HUES64 (cell line): Measurements from ENCODE around the gene STAT1.

Experiments used
- H3K27ac ChIP-seq: 2 replicates; pipeline ENCODE4 v1.7.0; 2013; ENCODE audit warnings: low read depth, low read length, inconsistent platforms
- H3K27me3 ChIP-seq: 2 replicates; pipeline ENCODE4 v1.6.1; 2013; ENCODE audit warnings: mild to moderate bottlenecking, low read length; ENCODE audit not compliant: insufficient read depth
- H3K36me3 ChIP-seq: 2 replicates; pipeline ENCODE4 v1.6.1; 2013; ENCODE audit warnings: mild to moderate bottlenecking, low read length; ENCODE audit not compliant: insufficient read depth
- H3K4me1 ChIP-seq: 2 replicates; pipeline ENCODE4 v1.6.1; 2013; ENCODE audit warnings: mild to moderate bottlenecking, low read length, moderate library complexity; ENCODE audit not compliant: insufficient read depth
- H3K4me3 ChIP-seq: 2 replicates; pipeline ENCODE4 v1.5.1; 2013; ENCODE audit warnings: mild to moderate bottlenecking, low read length, moderate library complexity
- H3K9ac ChIP-seq: 2 replicates; pipeline ENCODE4 v1.6.1; 2013; ENCODE audit warnings: mild to moderate bottlenecking, low read depth, low read length
- H3K9me3 ChIP-seq: 2 replicates; pipeline ENCODE4 v1.6.1; 2013; ENCODE audit warnings: low read depth, low read length; ENCODE audit not compliant: insufficient read depth
- WGBS: fragments of 150-250, 120-280 bp; methylation state at CpG from one replicate; pipeline ENCODE4 v1.1.7; 2013; ENCODE audit warnings: missing lambda C conversion rate; 5-methylcytosine and 5-hydroxymethylcytosine counted together

The STAT1 gene

GRCh38 chr2:191048073-191048472, 34.1 kb upstream of the STAT1 start:
- Histone ChIP-seq H3K4me1 (peaks cover 8% of the 10 kb centered on the region), H3K9me3 (no peaks in the 10 kb centered on the region; the same call in 1 of the 2 replicates), H3K36me3 (no peaks in the 10 kb centered on the region), H3K4me3 (no peak overlapping the region), H3K27me3 (no peaks in the 10 kb centered on the region), H3K27ac (no peak overlapping the region), H3K9ac (no peak overlapping the region)
- WGBS, result 94% methylated on average over 2 of the region's 3 CpGs

- H3K9ac ChIP-seq, result no peak overlapping the region
- H3K27ac ChIP-seq, result no peak overlapping the region
- H3K36me3 ChIP-seq, result no peaks in the 10 kb centered on the region
- peaks cover 13% of the 10 kb centered on the region for H3K4me1 ChIP-seq
- no peak overlapping the region for H3K4me3 ChIP-seq
- H3K9me3 ChIP-seq, result no peaks in the 10 kb centered on the region; the same call in 1 of the 2 replicates
- WGBS, result 83% methylated on average over 1 of the region's 1 CpG
- no peaks in the 10 kb centered on the region for H3K27me3 ChIP-seq
Observed at GRCh38 chr2:191045141-191045540, 31.2 kb upstream of the STAT1 start.

DNA sequence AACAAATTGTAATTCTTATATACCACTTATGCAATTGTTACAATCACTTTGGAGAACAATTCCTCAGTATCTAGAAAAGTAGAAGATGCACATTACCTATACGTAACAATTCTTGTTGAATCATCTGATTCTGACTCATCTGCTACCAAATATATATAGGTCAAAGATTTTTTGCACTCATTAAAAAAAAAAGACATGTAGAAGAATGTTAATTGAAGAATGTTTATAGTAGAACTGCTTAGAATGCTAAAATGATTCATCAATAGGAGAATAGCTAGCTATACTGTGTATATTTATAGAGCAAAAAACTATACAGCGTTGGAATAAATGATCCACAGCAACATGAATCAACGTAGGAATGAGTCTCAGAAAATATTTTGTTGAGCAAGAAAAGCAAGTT, 29.5 kb upstream of the STAT1 start:
- Histone ChIP-seq H3K9ac (no peak overlapping the region), H3K27ac (no peak overlapping the region), H3K36me3 (no peaks in the 10 kb centered on the region), H3K9me3 (no peaks in the 10 kb centered on the region; the same call in 1 of the 2 replicates), H3K4me3 (no peak overlapping the region), H3K27me3 (no peaks in the 10 kb centered on the region), H3K4me1 (peaks cover 13% of the 10 kb centered on the region)
- WGBS, result 100% methylated on average over 1 of the region's 3 CpGs

DNA sequence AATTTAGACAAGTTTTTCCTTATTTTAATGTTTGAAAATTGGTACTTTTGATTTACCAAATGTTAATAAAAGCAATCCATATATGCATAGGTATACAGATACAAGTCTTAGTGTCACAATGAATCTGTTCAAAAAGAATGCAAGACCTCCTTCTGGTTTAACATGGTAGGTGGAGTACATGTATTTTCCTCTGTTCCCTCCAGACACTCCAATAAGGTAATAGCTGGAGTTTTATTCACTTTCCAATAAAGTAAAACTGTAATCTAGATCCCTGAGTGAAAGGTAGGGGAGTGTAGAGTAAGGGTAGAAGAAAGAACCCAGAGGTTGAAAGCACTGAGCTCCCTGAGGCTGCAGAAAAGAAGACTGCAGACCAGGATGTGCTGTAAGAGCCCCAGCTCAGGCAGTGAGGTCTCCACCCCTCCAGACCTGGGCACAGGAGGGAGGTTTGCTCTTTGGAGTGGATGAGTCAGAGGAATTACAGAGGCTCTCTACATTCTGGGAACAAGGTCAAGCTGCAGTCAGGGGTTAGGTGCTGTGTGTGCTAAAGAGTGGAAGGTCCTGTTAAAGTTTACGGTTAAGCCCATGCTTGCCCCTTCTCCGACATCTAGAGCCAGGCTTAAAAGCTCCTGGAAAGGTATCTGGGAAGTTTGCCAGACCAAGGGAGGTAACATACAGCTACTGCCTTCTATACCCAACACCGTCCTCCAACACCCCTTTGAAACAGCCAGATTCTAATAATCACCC, 27.6 kb upstream of the STAT1 start:
- Histone ChIP-seq H3K27me3 (no peaks in the 10 kb centered on the region), H3K4me3 (no peak overlapping the region), H3K9ac (no peak overlapping the region), H3K9me3 (no peaks in the 10 kb centered on the region; the same call in 1 of the 2 replicates), H3K4me1 (peaks cover 13% of the 10 kb centered on the region), H3K27ac (no peak overlapping the region), H3K36me3 (no peaks in the 10 kb centered on the region)
- 85% methylated on average over 3 of the region's 3 CpGs for WGBS

- Histone ChIP-seq H3K4me3 (no peak overlapping the region), H3K9ac (no peak overlapping the region), H3K27ac (no peak overlapping the region), H3K36me3 (no peaks in the 10 kb centered on the region), H3K9me3 (no peaks in the 10 kb centered on the region; the same call in 1 of the 2 replicates), H3K27me3 (no peaks in the 10 kb centered on the region), H3K4me1 (peaks cover 6% of the 10 kb centered on the region; the same call in 1 of the 2 replicates)
- WGBS, result no CpG with 5 or more reads among the region's 1 CpG
Observed at GRCh38 chr2:191039616-191040015, 25.6 kb upstream of the STAT1 start.

DNA sequence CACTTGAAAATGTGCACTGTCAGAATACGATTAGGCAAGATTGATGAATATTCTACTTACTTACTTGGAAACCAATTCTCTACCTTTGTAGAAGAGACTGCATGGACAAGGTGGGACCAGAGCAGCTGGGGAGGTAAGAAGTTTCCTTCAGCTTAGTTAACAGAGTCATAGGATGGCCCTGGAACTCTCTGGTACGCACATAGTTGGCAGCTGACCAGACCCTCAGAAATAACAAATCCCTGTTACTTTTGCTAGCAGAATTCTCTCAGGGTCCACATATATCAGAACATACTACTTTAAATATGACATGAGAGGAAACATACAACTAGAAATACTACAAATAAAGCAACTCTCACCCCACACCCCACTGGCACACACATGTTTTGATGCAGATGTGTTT, 24.8 kb upstream of the STAT1 start:
- no peaks in the 10 kb centered on the region for H3K9me3 ChIP-seq
- WGBS, result 100% methylated on average over 1 of the region's 2 CpGs
- peaks cover 6% of the 10 kb centered on the region; the same call in 1 of the 2 replicates for H3K4me1 ChIP-seq
- H3K27ac ChIP-seq, result no peak overlapping the region
- no peaks in the 10 kb centered on the region for H3K27me3 ChIP-seq
- no peaks in the 10 kb centered on the region for H3K36me3 ChIP-seq
- no peak overlapping the region for H3K9ac ChIP-seq
- no peak overlapping the region for H3K4me3 ChIP-seq

DNA sequence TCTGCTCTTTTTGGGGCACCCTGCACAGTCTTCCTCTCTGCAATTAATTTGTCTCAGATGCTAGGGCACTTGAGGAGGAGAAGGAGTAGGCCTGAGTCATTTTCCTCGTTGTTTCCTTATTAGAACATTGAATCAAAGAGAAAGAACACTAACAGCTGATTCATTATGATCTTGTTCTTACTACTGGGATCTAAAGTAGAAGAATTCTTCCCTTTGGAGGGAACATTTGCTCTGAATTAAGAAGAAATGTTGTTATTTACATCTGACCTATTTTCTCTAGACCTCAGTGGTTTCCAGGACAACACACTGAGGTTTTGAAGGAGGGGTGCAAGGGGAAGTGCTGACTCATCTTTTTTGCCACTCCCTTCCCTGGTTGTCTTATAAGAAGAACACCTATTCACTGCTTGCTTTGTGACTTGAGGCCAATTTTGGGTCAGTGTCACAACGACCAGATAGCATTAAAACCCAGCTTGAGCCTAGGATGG, 24.3 kb upstream of the STAT1 start:
- H3K9me3 ChIP-seq, result no peaks in the 10 kb centered on the region

GRCh38 chr2:191037351-191037750, 23.4 kb upstream of the STAT1 start:
- no peaks in the 10 kb centered on the region for H3K9me3 ChIP-seq
- no peak overlapping the region for H3K9ac ChIP-seq
- WGBS, result 92% methylated on average over 4 of the region's 4 CpGs
- no peak overlapping the region for H3K27ac ChIP-seq
- peaks cover 10% of the 10 kb centered on the region for H3K4me1 ChIP-seq
- H3K27me3 ChIP-seq, result no peaks in the 10 kb centered on the region
- H3K4me3 ChIP-seq, result no peak overlapping the region
- H3K36me3 ChIP-seq, result no peaks in the 10 kb centered on the region

More for the DNA sequence above, 24.3 kb upstream of the STAT1 start:
- Histone ChIP-seq H3K36me3 (no peaks in the 10 kb centered on the region), H3K27me3 (no peaks in the 10 kb centered on the region), H3K9ac (no peak overlapping the region), H3K4me3 (no peak overlapping the region), H3K4me1 (peaks cover 6% of the 10 kb centered on the region; the same call in 1 of the 2 replicates), H3K27ac (no peak overlapping the region)
- WGBS, result 83% methylated on average over 1 of the region's 2 CpGs

- H3K27ac ChIP-seq, result no peak overlapping the region
- no peaks in the 10 kb centered on the region for H3K9me3 ChIP-seq
- no peaks in the 10 kb centered on the region for H3K27me3 ChIP-seq
- H3K9ac ChIP-seq, result no peak overlapping the region
- WGBS, result 97% methylated on average over 2 of the region's 2 CpGs
- H3K4me1 ChIP-seq, result peaks cover 5% of the 10 kb centered on the region
- H3K36me3 ChIP-seq, result no peaks in the 10 kb centered on the region
- no peak overlapping the region for H3K4me3 ChIP-seq
Observed at GRCh38 chr2:191036363-191036762, 22.4 kb upstream of the STAT1 start.

DNA sequence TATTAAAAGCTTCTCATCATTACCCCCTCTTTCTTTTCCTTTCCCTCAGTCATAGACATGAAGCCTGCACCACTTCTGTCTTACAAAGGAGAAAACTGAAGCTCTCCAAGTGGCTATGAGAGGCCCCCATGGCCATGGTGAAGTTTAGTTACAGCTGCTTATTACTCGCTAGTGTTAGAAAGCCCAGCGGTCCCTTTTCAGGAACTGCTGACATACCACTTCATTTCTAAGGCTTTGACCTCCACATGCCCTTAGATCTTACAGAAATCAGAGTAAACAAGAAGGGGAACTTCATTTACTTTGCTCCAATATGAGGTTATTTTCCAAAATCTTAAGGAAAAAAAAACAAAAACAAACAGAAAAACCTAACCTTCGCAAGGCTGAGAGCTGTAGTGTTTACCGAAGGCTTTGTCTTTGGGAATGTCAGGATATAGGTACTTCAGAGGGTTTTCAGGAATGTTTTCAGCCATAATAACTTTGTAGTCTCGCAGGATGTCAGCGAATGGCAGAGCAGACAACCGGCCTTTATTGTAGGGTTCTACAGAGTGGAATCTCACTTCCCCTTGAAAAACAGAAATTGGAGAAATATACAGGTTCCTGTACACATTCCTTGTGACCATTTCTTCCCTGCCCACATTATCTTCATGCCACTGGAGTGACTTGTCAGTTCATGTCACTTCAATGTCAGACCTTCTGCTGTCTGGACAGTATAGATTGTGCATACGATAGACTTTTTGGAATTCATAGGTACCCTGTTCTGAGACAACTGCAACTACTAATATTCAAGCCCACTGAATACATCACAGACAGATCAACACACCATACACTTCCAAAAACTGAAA, 18.8 kb upstream of the STAT1 start:
- Histone ChIP-seq H3K4me1 (peaks cover 5% of the 10 kb centered on the region), H3K9me3 (no peaks in the 10 kb centered on the region), H3K36me3 (no peaks in the 10 kb centered on the region), H3K4me3 (no peak overlapping the region), H3K9ac (no peak overlapping the region), H3K27ac (no peak overlapping the region), H3K27me3 (no peaks in the 10 kb centered on the region)
- WGBS, result 80% methylated on average over 8 of the region's 8 CpGs

DNA sequence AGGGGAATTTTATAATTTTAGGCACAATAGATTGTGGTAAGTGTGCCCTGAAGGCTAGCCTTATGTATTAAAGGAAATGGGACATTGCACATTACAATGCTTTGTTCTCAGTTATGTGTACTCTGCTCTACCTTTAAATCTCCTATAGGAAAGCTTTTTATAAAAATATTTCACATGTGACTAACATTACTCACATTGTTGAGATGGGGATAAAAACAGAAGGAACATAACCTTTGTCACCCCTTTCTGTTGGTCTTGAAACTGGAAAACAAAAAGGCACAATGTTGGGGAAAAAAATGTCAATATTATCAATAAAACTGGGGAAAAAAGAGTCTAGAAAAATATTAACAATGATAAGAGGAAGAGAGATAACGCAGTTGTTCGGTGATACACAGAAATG, 17.3 kb upstream of the STAT1 start:
- no peaks in the 10 kb centered on the region for H3K9me3 ChIP-seq
- no peaks in the 10 kb centered on the region for H3K36me3 ChIP-seq
- no peak overlapping the region for H3K27ac ChIP-seq
- peaks cover 5% of the 10 kb centered on the region for H3K4me1 ChIP-seq
- H3K4me3 ChIP-seq, result no peak overlapping the region
- H3K27me3 ChIP-seq, result no peaks in the 10 kb centered on the region
- no peak overlapping the region for H3K9ac ChIP-seq
- whole genome bisulfite sequencing, result 89% methylated on average over 2 of the region's 2 CpGs
